Medulla oblongata (tissue), 1 donor: ENCODE data around the gene PIGK.
"Not testable (repeated sequence)": the region's sequence is repeated elsewhere in the genome, so short reads cannot be mapped to it uniquely, and the experiment has no call there.

ENCODE experiments used
- DNase-seq: peaks from one replicate; pipeline ENCODE4 v3.0.0-alpha.2; 2015; ENCODE audit errors: extremely low spot score

The PIGK gene

GRCh38 chr1:77193951-77194350 lies 25.3 kb downstream of the PIGK start:
- no peak for DNase-seq

- DNase-seq: no peak
Measured at GRCh38 chr1:77188770-77189169, 30.5 kb downstream of the PIGK start.

GRCh38 chr1:77186907-77187306 lies 32.3 kb downstream of the PIGK start:
- DNase-seq: not testable (repeated sequence)

GRCh38 chr1:77182083-77182482 lies 37.1 kb downstream of the PIGK start:
- DNase-seq: no peak

GRCh38 chr1:77179632-77180031 lies 39.6 kb downstream of the PIGK start:
- DNase-seq: no peak

- DNase-seq: no peak
Measured at GRCh38 chr1:77175230-77175844, 43.9 kb downstream of the PIGK start.

GRCh38 chr1:77170687-77171086 lies 48.5 kb downstream of the PIGK start:
- no peak for DNase-seq

GRCh38 chr1:77168358-77168757 lies 50.9 kb downstream of the PIGK start:
- no peak for DNase-seq

GRCh38 chr1:77164434-77164944 lies 54.7 kb downstream of the PIGK start:
- DNase-seq: no peak

GRCh38 chr1:77159706-77160105 lies 59.5 kb downstream of the PIGK start:
- not testable (repeated sequence) for DNase-seq

- DNase-seq: no peak
Measured at GRCh38 chr1:77156214-77156613, 63.0 kb downstream of the PIGK start.

- no peak for DNase-seq
Measured at GRCh38 chr1:77146270-77146669, 73.0 kb downstream of the PIGK start.

- DNase-seq: peak; percentile 4
Measured at GRCh38 chr1:77143529-77144121, 75.6 kb downstream of the PIGK start.

- no peak for DNase-seq
Measured at GRCh38 chr1:77139389-77139788, 79.8 kb downstream of the PIGK start.

- no peak for DNase-seq
Measured at GRCh38 chr1:77134359-77134758, 84.9 kb downstream of the PIGK start.

- DNase-seq: no peak
Measured at GRCh38 chr1:77133731-77134358, 85.4 kb downstream of the PIGK start.

- peak; percentile 78 for DNase-seq
Measured at GRCh38 chr1:77126307-77126706, 92.9 kb downstream of the PIGK start.

GRCh38 chr1:77121503-77121902 lies 97.7 kb downstream of the PIGK start:
- DNase-seq: no peak

- no peak for DNase-seq
Measured at GRCh38 chr1:77120950-77121349, 98.3 kb downstream of the PIGK start.

- DNase-seq: no peak
Measured at GRCh38 chr1:77118712-77119111, 100.5 kb downstream of the PIGK start.

- no peak for DNase-seq
Measured at GRCh38 chr1:77104672-77105071, 114.6 kb downstream of the PIGK start.

- DNase-seq: peak; percentile 7
Measured at GRCh38 chr1:77103486-77103885, 115.7 kb downstream of the PIGK start.

- no peak for DNase-seq
Measured at GRCh38 chr1:77100875-77101274, 118.4 kb downstream of the PIGK start.
